Kidney capillary endothelial cell (primary cell): ENCODE data around the gene MPZL1.
"Not testable (repeated sequence)": the region's sequence is repeated elsewhere in the genome, so short reads cannot be mapped to it uniquely, and the experiment has no call there.

Source experiments
- DNase-seq: peaks from one replicate; pipeline ENCODE4 v3.0.0-alpha.2; 2018; ENCODE audit warnings: low spot score

The MPZL1 gene

DNA sequence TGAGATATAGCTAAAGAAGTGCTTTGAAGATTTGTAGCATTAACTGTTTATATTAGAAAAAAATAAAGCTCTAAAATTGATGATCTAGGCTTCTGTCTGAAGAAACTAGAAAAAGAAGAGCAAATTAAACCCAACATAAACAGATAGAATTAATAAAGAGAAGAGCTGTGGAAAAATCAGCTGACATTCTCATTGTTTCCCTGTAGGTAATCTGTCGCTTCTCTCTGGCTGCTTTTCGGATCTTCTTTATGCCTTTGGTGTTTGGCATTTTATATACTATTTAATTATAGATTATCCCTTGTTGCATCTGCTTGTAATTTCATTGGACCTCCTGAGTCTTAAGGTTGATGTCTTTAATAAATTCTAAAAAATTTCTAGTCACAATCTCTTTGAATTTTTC is 59.8 kb downstream of the MPZL1 start:
- no peak for DNase-seq

- no peak for DNase-seq
Observed at GRCh38 chr1:167782946-167783345, 61.2 kb downstream of the MPZL1 start.

GRCh38 chr1:167784876-167785550 is 63.2 kb downstream of the MPZL1 start:
- DNase-seq = no peak

DNA sequence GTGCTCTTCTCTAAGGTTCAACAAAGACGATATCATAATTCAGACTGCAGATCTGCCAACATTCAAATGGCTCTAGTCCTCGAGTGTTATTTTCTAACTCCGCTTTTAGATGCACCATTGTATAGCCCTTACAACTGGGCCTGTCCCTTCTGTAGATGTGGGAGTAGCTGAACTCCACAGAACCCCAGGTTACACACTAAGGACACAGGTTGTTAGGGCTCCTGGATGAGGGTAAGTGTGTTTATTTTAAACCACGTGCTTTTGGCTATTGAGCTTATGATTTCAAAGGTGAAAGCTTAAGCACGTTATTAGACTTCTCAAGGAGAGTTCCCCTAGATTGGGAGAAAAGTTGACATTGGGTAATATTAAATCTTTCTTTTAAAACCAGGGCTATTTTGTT is 64.7 kb downstream of the MPZL1 start:
- no peak for DNase-seq

DNA sequence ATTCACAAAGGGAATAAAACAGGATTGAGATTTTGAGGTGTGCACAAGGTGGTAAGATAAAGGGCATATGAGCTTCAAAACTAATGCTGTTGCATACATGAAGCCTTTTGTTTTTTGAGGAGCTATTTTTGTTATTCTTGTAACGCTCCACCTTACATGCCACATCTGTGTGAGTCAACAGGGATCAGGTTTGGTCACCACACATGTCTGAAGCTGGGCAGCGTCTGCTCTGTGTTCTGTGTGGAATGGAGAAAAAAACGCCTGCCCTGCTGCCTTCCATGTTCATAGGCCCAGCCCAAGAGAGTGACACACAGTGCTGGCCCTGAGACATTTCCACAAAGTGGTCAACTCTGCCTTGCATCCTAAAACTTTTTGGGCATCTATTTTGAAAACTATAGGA is 67.7 kb downstream of the MPZL1 start:
- DNase-seq = no peak

DNA sequence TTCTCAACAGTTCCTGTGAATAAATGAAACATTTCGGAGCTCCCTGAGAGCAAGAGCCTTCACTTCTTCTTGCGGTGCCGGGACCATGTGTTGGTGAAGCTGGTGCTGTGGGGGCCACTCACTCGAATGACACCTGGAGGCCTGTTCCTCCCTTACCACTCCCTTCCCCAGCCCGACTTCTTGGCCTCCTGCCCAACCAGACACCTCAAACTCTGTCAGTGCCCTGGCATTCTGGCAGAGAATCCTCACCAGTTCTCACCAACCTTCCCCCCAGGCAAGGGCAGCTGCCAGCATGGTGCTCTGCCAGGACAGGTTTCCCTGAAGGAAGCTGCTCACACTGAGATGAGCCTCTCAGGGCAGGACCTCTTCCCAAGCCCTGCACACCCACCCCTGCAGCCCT is 68.3 kb downstream of the MPZL1 start:
- DNase-seq = no peak

GRCh38 chr1:167791281-167792187 is 69.8 kb downstream of the MPZL1 start:
- DNase-seq = no peak

GRCh38 chr1:167792188-167792565 is 70.4 kb downstream of the MPZL1 start:
- DNase-seq = no peak

GRCh38 chr1:167794043-167794442 is 72.3 kb downstream of the MPZL1 start:
- no peak for DNase-seq

GRCh38 chr1:167795810-167796740 is 74.3 kb downstream of the MPZL1 start:
- peak; percentile 43 for DNase-seq

- DNase-seq = peak; percentile 90
Observed at GRCh38 chr1:167797015-167797414, 75.2 kb downstream of the MPZL1 start.

- DNase-seq = no peak
Observed at GRCh38 chr1:167798952-167799351, 77.2 kb downstream of the MPZL1 start.

GRCh38 chr1:167799747-167800146 is 78.0 kb downstream of the MPZL1 start:
- DNase-seq = no peak

GRCh38 chr1:167800251-167800650 is 78.5 kb downstream of the MPZL1 start:
- no peak for DNase-seq

DNA sequence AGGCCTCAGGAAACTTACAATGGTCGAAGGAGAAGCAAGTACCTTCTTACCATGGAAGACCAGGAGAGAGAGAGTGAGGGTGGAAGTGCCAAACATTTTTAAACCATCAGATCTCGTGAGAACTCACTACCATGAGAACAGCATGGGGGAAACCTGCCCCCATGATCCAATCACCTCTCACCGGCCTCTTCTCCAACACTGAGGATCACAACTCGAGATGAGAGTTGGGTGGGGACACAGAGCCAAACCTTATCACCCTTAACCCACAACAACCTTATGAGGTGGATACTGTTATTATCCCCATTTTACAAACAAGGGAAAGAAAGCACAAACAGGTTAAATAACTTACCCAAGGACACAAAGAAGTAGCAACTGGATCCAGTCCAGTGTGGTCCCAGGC is 80.5 kb downstream of the MPZL1 start:
- DNase-seq = no peak

GRCh38 chr1:167803358-167804207 is 81.8 kb downstream of the MPZL1 start:
- peak; percentile 94 for DNase-seq

DNA sequence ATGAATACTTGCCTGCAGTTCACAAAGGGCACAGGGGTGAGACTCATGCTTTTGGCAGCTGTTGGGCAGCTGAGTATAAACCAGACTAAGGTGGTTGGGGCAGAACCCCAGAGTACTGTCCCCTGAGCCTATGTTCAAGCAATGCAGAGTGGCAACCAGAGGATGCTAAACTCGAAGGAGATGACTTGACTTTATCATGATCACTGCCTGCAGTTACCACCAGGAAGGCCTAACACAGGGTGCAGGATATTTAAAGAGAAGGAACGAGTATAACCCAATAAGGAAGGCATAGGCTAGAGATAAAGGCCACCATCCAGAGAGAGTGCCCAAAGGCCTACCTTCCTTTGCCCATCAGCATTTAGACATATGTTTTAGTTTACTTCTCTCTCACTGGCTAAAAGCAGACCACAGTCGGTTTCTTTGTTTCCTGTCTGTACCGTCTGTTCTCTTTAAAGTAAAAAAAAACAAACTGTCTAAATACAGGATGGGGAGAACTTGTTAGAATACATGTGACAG is 83.3 kb downstream of the MPZL1 start:
- DNase-seq = no peak

DNA sequence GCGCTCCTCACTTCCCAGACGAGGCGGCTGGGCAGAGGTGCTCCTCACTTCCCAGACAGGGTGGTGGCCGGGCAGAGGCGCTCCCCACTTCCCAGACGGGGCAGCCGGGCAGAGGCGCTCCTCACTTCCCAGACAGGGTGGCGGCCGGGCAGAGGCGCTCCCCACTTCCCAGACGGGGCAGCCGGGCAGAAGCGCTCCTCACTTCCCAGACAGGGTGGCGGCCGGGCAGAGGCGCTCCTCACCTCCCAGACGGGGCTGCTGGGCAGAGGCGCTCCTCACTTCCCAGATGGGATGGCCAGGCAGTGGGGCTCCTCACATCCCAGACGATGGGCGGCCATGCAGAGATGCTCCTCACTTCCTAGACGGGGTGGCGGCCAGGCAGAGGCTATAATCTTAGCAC is 84.5 kb downstream of the MPZL1 start:
- not testable (repeated sequence) for DNase-seq

DNA sequence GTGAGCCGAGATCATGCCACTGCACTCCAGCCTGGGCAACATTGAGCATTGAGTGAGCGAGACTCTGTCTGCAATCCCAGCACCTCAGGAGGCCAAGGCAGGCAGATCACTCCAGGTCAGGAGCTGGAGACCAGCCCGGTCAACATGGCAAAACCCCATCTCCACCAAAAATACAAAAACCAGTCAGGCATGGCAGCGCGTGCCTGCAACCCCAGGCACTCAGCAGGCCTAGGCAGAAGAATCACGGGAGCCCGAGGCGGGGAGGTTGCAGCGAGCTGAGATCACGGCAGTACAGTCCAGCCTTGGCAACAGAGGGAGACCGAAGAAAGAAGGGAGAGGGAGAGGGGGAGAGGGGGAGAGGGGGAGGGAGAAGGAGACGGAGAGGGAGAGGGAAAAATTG is 84.9 kb downstream of the MPZL1 start:
- DNase-seq = not testable (repeated sequence)

- no peak for DNase-seq
Observed at GRCh38 chr1:167808104-167808503, 86.3 kb downstream of the MPZL1 start.

- DNase-seq = no peak
Observed at GRCh38 chr1:167808690-167809089, 86.9 kb downstream of the MPZL1 start.
